Endodermal cell (in vitro differentiated cells): ENCODE results near the gene PIEZO2. TPM values are rescaled to one million over a fixed set of nuclear protein-coding genes. Genes with fewer than 3 reads are reported as not detected.
"Not testable (repeated sequence)": the region's sequence is repeated elsewhere in the genome, so short reads cannot be mapped to it uniquely, and the experiment has no call there.

ENCODE experiments used
- DNase-seq: peaks from one replicate; pipeline ENCODE4 v3.0.0-alpha.2; 2017
- H3K27ac ChIP-seq: 2 replicates; pipeline ENCODE4 v1.5.1; 2013; ENCODE audit warnings: mild to moderate bottlenecking, low read depth, low read length, moderate library complexity
- H3K27me3 ChIP-seq: 2 replicates; pipeline ENCODE4 v1.6.1; 2013; ENCODE audit warnings: mild to moderate bottlenecking, low read length, moderate library complexity; ENCODE audit not compliant: insufficient read depth, control insufficient read depth, poor library complexity, severe bottlenecking
- H3K36me3 ChIP-seq: 2 replicates; pipeline ENCODE4 v1.7.0; 2013; ENCODE audit warnings: mild to moderate bottlenecking, low read length, moderate library complexity; ENCODE audit not compliant: control insufficient read depth, insufficient read depth
- H3K4me1 ChIP-seq: one replicate; pipeline ENCODE4 v1.7.0; 2013; ENCODE audit warnings: low read length; ENCODE audit not compliant: control insufficient read depth, insufficient read depth
- H3K4me3 ChIP-seq: 2 replicates; pipeline ENCODE4 v1.5.1; 2013; ENCODE audit warnings: mild to moderate bottlenecking, low read length, moderate library complexity
- H3K9ac ChIP-seq: 2 replicates; pipeline ENCODE4 v1.6.1; 2013; ENCODE audit warnings: mild to moderate bottlenecking, low read length, moderate library complexity; ENCODE audit not compliant: poor library complexity, severe bottlenecking; ENCODE audit errors: extremely low read depth
- H3K9me3 ChIP-seq: 2 replicates; pipeline ENCODE4 v1.6.1; 2013; ENCODE audit warnings: mild to moderate bottlenecking, low read length, moderate library complexity; ENCODE audit not compliant: control insufficient read depth
- H3K27ac Mint-ChIP-seq: 2 replicates; pipeline ENCODE4 v1.8.0; 2020; ENCODE audit warnings: mixed read lengths
- H3K27me3 Mint-ChIP-seq: 2 replicates; pipeline ENCODE4 v1.8.0; 2021; ENCODE audit warnings: mild to moderate bottlenecking, mixed read lengths; ENCODE audit not compliant: insufficient read depth
- H3K36me3 Mint-ChIP-seq: 2 replicates; pipeline ENCODE4 v1.8.0; 2020; ENCODE audit warnings: low read depth, mixed read lengths
- H3K4me1 Mint-ChIP-seq: 2 replicates; pipeline ENCODE4 v1.8.0; 2020; ENCODE audit warnings: mixed read lengths
- H3K4me3 Mint-ChIP-seq: 2 replicates; pipeline ENCODE4 v1.8.0; 2020; ENCODE audit warnings: mild to moderate bottlenecking, moderate library complexity, mixed read lengths
- H3K9me3 Mint-ChIP-seq: 2 replicates; pipeline ENCODE4 v1.8.0; 2020; ENCODE audit warnings: mild to moderate bottlenecking, mixed read lengths
- CTCF ChIP-seq: fragments of 200-600 bp; sonication (generic); conservative IDR thresholded peaks from 2 replicates; pipeline ENCODE4 v1.5.0; 2021; ENCODE audit warnings: antibody characterized with exemption, mild to moderate bottlenecking
- WGBS, 2 experiments: methylation state at CpG; one replicate each; pipeline versions ENCODE4 v1.1.5 to v1.1.7; 2013; ENCODE audit warnings: missing lambda C conversion rate in 2 of 2, mixed read lengths in 1 of 2; ENCODE audit not compliant: insufficient coverage in 1 of 2, insufficient read length in 1 of 2; 5-methylcytosine and 5-hydroxymethylcytosine counted together
- long read RNA-seq, 4 experiments: library from polyadenylated mRNA in 2 of 4; library from RNA in 1 of 4; library from capped mRNA in 1 of 4; stranded (forward) in 3 of 4; unstranded in 1 of 4; transcript quantifications; one replicate each; pipeline ENCODE4 v2.0.0, GENCODE V29; 2020 to 2021; ENCODE audit warnings: inconsistent platforms in 1 of 4
- polyA plus RNA-seq, 2 experiments: library from polyadenylated mRNA; stranded (reverse); fragments of 50-300 nt; gene quantifications; one replicate each; pipeline ENCODE4 v1.2.3, GENCODE V29; 2013
- total RNA-seq, 2 donors: library from RNA; stranded (reverse); fragmentation: NEBNext Ultra II Directional in 1 of 2; extraction: Animal tissue kit (Norgen Biotek cat#: 25700) in 1 of 2; gene quantifications; 2 replicates in 1 of 2; 3 replicates in 1 of 2; pipeline ENCODE4 v1.2.1, GENCODE V29; 2021

The PIEZO2 gene
- 10 to 100 TPM in 1 of 2 donors, 1 to 10 TPM in 1; 7.3 to 12.1 TPM for total RNA-seq
- polyA plus RNA-seq (2013, experiment 1 of 2) = 8.3 TPM
- polyA plus RNA-seq (2013, experiment 2 of 2) = 7.5 TPM
- long read RNA-seq, experiment 1, partial matches to known transcripts = 0 of 1 reads
- long read RNA-seq, experiment 1, other reads (novel, unspliced or antisense) = 1 of 1 reads
- long read RNA-seq, experiment 2, partial matches to known transcripts = 7 of 9 reads
- long read RNA-seq, experiment 2, other reads (novel, unspliced or antisense) = 2 of 9 reads
- long read RNA-seq, experiment 3, partial matches to known transcripts = 3 of 4 reads
- long read RNA-seq, experiment 3, other reads (novel, unspliced or antisense) = 1 of 4 reads
- long read RNA-seq, experiment 4 = 0 reads

GRCh38 chr18:11149441-11150270, at the start of gene PIEZO2:
Gene PIEZO2, minus strand, starts transcription at chr18:11149569. Its CDS starts 981 bp downstream, at chr18:11148588.
- peak within 1 kb of the TSS; percentile 79 for H3K4me3 ChIP-seq
- H3K36me3 Mint-ChIP-seq = no peaks in the 10 kb centered on the region
- H3K4me1 ChIP-seq = peaks cover 17% of the 10 kb centered on the region
- no peak within 1 kb of the TSS for H3K27ac Mint-ChIP-seq
- no peaks in the 10 kb centered on the region for H3K36me3 ChIP-seq
- H3K27me3 ChIP-seq = peaks cover 58% of the 10 kb centered on the region
- H3K9me3 ChIP-seq = no peaks in the 10 kb centered on the region
- H3K27ac ChIP-seq = no peak within 1 kb of the TSS
- peaks cover 27% of the 10 kb centered on the region for H3K4me1 Mint-ChIP-seq
- DNase-seq = peak; percentile 95
- H3K4me3 Mint-ChIP-seq = peak within 1 kb of the TSS; percentile 45
- H3K27me3 Mint-ChIP-seq = peaks cover 61% of the 10 kb centered on the region
- H3K9ac ChIP-seq = no peak within 1 kb of the TSS
- no peaks in the 10 kb centered on the region for H3K9me3 Mint-ChIP-seq
- 7 to 14% methylated on average over 25 to 62 of the region's 62 CpGs for WGBS, 2 experiments
- no peak for TF ChIP-seq CTCF

- 70 to 100% methylated on average over 2 of the region's 2 CpGs for WGBS, 2 experiments
These were observed 34.3 kb upstream of the PIEZO2 start for GRCh38 chr18:11183637-11184036.

DNA sequence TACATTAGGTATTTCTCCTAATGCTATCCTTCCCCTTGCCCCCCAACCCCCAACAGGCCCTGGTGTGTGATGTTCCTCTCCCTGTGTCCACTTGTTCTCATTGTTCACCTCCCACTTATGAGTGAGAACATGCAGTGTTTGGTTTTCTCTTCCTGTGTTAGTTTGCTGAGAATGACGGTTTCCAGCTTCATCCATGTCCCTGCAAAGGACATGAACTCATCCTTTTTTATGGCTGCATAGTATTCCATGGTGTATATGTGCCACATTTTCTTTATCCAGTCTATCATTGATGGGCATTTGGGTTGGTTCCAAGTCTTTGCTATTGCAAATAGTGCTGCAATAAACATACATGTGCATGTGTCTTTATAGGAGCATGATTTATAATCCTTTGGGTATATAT, 32.3 kb upstream of the PIEZO2 start:
- H3K27ac ChIP-seq, H3K27me3 Mint-ChIP-seq, H3K27me3 ChIP-seq, H3K9me3 Mint-ChIP-seq, H3K4me3 Mint-ChIP-seq, H3K4me1 Mint-ChIP-seq, H3K9me3 ChIP-seq, H3K4me3 ChIP-seq, DNase-seq, H3K27ac Mint-ChIP-seq, H3K36me3 ChIP-seq, H3K4me1 ChIP-seq, H3K9ac ChIP-seq, H3K36me3 Mint-ChIP-seq: not testable (repeated sequence)
- WGBS, 2 experiments = 80% methylated on average over 1 of the region's 1 CpG; no CpG with 5 or more reads in 1 of the 2 experiments

More at GRCh38 chr18:11183637-11184036, 34.3 kb upstream of the PIEZO2 start:
- no peaks in the 10 kb centered on the region for H3K9me3 Mint-ChIP-seq
- H3K27ac Mint-ChIP-seq = no peak overlapping the region
- no peak for DNase-seq
- Histone ChIP-seq H3K9ac (no peak overlapping the region), H3K27ac (no peak overlapping the region), H3K27me3 (no peaks in the 10 kb centered on the region), H3K9me3 (no peaks in the 10 kb centered on the region), H3K4me3 (no peak overlapping the region), H3K36me3 (no peaks in the 10 kb centered on the region), H3K4me1 (no peaks in the 10 kb centered on the region)
- no peak overlapping the region for H3K4me3 Mint-ChIP-seq
- H3K27me3 Mint-ChIP-seq = no peaks in the 10 kb centered on the region
- H3K36me3 Mint-ChIP-seq = no peaks in the 10 kb centered on the region
- TF ChIP-seq CTCF = no peak
- no peaks in the 10 kb centered on the region for H3K4me1 Mint-ChIP-seq
